Measurements from ENCODE around the gene MMP21.

Gene MMP21

DNA sequence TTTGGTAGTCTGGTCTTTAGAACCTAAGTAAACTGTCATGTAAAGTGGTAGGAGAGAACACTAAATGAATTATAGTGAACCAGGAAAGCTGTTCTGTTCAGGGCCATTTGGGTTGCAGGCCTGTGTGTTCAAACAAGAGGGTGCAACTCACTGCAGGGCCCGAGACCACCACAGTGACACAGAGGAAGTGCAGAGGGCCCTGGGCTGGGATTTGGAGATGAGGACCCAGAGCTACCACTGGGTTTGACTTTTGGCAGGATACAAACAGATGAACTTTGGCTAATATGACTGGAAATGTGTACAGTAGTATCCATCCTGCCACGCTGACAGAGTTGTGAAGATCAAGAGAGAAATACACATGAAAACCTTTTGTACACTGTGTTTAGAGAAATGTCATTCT, 9.8 kb downstream of the MMP21 start:
- DNase-seq (ENCODE audit: low spot score) = no peak

DNA sequence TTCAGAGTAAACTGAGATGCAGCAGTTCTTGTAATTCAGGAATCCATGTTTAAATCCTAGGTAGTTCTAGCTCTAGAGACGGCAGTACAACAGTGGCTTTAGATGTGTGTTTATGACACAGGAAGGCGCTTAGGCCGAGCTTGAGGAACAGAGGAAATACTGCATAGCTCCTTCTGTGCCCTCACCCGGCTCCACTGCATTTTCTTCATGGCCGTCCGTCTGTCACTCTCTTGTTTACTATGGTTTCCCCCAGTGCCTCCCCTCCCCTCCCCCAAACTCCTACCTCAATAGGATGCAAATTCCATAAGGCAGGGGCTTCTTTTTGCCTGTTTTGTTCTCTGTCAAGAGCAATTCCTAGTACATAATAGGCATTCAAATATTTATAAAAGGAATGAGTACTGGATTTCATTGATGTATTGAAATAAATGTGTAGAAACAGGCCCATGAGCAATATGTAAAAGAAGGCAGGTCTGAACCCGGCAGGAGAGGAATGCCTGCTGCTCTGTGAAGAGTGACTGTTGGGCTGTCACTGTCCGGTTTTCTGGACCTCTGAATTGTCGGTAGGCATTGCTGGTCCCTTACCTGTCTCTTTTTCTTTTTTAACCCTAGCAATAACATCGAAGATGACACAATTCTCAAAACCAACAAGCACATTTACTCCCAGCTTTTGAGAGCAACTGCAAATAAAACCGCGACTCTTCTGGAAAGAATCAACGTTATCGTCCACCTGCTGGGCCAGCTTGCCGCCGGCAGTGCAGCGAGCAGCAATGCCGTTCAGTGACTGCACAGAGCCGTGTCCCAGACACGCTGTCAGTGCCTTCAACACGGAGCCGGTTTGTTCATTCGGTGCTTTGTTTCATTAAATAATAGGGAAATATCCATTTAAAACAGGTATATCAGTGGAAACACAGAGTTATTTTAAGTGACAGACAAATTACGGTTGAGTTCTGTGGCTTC, 12.7 kb downstream of the MMP21 start:
- DNase-seq (ENCODE audit: low spot score) = no peak

DNA sequence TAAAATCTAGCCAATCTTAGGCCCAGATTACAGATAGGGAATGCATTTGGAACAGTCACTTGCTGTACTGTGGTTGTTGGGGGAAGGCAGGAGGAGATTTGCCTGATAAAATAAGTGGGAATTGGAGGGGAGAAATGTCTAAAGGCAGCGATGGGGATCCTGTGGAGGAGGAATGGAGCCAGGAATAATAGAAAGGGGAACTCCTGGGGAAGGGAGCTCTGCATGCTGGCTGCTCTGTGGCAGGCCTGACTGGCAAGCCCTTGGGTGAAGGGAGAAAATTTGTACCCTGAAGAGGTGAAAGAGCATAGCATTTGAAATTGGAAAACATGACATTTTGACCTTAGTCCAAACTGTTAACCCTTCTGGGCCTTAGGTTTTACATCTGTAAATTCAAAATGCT, 13.7 kb downstream of the MMP21 start:
- DNase-seq (ENCODE audit: low spot score) = no peak

DNA sequence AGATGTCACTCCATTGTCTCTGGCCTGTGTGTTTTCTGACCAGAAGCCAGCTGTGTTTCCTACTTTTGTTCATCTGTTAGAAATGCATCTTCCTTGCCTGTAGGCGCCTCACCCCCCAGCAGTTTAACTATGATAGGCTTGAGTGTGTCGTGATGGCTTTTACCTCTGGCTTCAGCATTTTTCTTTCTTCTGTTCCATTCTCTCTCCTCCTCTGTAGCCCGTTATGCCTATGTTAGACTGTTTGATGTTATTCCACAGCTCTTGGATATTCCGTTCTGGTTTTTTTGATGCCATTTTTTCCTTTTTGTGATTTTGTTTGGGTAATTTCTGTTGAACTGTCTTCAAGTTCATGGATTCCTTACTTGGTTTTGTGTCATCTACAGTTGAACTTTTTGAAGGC, 17.9 kb downstream of the MMP21 start:
- no peak for DNase-seq (ENCODE audit: low spot score)

DNA sequence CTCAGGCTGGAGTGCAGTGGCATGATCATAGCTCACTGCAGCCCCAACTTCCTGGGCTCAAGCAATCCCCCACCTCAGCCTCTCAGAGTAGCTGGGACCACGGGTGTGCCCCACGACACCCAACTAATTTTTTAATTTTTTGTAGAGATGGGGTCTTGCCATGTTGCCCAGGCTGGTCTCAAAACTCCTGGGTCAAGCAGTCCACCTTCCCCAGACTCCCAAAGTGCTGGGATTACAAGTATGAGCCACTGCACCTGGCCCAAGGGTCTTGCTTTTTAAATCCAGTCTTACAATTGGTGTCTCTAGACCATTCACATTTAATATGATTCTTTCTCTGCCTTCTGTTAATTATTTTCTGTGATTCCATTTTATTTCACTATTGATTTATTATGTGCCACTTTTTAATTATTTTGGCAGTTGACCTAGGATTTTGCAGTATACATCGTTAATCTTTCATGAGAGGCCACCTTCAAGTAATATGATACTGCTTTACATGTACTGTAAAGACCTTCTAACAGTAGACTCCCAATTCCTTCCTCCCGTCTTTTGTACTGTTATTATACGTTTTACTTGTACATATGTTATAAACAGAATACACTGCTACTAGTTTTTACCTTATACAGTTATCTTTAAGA, 18.7 kb downstream of the MMP21 start:
- DNase-seq (ENCODE audit: low spot score) = no peak

DNA sequence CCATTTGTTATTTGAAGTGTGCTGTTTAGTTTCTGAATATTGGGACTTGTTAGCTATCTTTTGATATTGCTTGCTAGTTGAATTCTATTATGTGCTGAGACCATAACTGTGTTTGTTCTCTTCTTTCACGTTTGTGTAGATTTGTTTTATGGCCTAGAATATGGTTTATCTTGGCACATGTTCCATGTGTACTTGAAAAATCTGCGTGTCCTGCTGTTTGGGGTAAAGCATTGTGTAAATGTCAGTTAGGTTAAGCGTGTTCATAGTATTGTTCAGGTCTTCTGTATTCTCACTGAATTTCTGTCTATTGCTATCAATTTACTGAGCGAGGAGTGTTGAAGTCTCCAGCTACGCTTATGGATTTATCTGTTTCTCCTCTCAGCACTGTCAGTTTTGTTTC, 19.4 kb downstream of the MMP21 start:
- DNase-seq (ENCODE audit: low spot score) = no peak

DNA sequence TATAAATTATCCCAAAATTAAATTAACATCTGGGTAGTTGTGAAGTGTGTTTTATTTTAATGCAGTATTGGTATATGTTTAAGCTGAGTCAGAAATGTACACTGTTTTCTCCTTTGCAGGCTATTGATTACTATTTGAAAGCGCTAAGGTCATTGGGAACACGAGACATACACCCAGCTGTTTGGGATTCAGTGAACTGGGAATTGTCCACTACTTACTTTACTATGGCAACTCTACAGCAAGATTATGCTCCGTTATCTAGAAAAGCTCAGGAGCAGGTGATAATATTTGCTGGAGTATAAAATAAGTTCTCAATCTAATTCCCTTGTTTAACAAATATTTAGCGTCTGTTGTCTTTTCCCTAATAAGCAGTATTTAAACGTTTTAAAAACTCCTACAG, 28.2 kb downstream of the MMP21 start:
- no peak for DNase-seq (ENCODE audit: low spot score)

DNA sequence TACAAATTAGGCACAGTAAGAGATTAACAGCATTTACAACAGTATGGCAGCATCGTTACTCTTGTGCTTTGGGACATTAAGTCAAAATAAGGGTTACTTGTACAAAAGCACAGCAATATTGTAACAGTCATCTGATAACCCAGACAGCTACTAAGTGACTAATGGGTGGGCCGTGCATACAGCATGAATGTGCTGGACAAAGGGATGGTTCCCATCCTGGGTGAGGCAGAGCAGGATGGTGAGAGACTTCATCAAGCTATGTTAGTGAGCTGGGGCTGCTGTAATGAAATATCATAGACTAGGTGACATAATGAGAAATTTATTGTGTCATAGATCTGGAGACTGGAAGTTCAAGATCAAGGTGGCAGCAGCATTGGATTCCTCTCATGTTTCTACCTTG, 30.7 kb downstream of the MMP21 start:
- no peak for DNase-seq (ENCODE audit: low spot score)

DNA sequence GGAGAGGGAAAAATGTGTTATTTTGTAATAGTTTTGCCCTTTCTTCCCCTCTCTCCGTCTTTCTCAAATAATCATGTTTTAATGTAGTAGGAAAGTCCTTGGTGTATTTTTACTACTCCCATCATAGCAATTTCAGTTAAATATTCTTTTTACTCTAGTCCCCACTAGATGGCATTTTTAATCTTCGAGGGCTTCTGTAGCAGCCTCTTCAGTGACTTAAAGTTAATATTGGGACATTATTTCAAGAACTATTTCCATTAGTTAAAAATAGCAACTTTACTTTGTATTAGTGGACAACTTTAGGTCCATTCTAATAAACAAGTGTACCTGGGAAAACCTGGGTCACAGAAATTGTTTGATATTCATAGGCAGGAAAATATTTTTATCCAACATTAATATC, 33.2 kb downstream of the MMP21 start:
- no peak for DNase-seq (ENCODE audit: low spot score)

DNA sequence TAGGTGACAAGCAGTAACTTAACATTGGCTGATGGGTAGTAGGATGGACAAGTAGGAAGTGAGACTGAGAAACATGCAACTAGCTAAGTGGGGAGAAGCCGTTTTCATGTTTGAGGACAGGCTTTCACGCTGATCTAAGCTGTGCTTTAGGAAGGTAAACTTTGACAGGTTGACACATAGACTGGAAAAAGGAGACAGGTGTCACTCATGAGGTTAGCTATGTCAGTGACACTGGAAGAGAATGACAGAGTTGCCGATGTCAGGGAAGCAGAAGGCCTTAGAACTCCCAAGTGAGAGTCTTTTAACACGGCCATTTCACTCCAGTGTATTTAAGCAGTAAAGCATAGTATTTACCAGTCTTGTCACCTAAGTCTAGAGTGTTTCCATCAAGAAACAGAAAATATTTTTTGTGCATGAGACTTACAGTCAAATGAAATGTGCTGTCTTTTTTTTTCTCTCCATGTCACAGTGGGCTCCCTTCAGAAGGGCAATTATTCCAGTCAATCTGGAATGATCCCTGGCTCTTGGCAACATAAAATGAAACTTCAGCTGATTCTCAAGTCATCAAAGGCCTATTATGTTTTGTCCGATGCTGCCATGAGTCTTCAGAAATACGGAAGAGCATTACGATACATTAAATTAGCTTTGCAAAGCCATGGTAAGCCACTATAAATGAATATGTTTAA, 35.5 kb downstream of the MMP21 start:
- DNase-seq (ENCODE audit: low spot score) = no peak

DNA sequence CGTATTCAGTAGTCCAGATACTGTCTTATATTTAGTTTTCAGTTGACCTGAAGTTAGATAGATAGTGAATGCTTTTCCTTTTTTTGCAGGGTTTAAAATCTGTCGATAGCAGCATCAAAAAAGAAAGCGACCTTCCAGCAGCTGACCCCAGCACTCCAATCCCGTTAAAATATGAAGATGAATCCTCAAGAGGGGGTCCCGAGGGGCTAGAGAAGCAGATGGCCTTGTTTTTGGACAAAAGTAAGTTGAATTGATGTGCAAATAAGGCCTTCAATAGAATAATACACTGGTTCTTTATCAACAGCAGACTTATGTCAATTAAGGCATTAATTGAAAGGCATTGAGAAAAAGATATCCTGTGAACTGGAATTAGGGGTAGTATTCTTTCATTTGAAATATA, 37.4 kb downstream of the MMP21 start:
- DNase-seq (ENCODE audit: low spot score) = no peak

DNA sequence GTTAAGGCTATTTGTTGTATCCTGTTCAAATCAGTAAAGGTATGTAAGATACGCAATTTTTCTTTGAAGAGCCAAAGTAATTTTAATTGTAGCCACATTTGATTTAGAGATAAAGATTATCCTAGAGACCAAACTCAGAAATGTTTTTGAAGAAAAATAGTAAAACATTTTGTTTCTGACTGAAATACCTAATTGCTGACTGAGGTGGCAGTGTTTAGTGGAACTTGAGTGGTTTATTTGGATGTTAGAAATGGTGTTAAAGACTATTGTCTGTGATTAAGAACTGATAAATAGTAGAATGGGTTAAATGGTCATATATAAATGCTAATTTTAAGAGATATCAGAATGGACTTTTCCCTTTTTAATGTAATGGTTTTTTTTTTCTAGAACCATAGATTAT, 40.8 kb downstream of the MMP21 start:
- no peak for DNase-seq (ENCODE audit: low spot score)

DNA sequence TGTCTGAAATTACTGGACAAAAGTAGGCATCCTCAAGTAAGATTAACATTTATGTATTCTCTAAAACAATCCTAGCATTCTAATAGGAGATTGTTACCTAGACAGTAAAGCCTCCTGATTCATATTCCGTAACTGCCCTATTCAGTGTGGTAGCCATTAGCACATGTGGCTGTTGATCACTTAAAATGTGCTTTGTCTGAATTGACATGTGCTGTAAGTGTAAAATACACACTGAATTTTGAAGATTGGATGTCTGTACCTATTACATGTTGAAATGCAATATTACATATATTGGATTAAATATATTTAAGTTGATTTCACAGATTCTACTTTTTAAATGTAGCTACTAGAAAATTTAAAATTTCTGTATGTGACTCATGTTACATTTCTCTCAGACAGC, 41.5 kb downstream of the MMP21 start:
- no peak for DNase-seq (ENCODE audit: low spot score)

DNA sequence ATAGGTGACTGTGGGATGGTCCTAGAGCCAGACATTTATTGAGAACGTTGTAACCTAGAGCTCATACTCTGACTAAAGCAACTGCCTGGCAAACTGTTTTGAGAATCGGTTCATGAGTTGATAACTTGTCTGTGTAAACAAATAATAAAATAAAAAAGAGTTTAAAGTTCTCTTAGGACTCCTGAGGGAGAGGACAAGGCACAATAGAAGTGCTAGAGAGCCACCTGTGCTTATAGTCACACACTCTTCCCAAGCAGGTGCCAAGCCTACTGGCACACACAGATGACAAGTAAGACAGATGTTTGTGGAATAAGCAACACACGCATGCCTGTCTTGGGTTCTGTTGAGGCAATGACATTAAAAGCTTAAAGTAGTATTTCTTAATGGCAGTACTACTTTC, 48.2 kb downstream of the MMP21 start:
- DNase-seq (ENCODE audit: low spot score) = no peak

DNA sequence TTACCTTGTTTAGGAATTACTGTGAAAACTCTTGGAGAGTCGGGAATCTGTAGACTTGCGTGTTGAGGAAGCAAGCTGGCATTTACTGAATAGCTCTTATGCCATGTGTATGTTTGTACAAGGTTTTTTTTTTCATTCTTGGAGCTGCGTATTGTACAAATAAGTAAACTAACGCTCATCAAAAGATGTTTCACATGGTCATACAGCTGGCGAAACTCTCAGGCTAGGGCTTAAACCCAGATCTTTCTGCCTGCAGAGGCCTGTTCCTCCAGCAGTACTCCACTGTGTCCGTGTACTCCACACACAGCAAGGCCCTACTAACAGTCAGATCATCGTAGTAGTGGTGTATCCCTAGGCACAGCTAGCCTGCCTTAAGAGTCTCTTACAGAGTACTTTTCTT, 48.7 kb downstream of the MMP21 start:
- no peak for DNase-seq (ENCODE audit: low spot score)

DNA sequence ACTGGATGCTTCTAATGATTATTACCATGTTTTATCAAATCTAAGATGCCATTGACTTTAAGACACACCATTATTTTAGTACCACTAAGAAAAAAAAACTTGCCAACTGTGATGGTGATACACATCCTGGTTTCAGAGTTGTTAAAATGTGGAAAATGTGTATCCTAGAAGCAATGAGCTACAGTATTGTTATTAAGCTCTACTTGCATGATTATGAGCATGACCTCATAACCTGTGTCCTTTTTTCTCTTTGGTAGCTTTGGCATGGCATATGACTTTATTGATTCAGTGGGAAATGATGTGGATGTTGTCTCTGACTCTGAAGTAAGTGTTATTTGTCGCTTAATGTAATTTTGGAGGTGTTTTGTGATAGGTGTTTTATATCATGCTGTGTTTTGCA, 52.8 kb downstream of the MMP21 start:
- DNase-seq (ENCODE audit: low spot score) = no peak

DNA sequence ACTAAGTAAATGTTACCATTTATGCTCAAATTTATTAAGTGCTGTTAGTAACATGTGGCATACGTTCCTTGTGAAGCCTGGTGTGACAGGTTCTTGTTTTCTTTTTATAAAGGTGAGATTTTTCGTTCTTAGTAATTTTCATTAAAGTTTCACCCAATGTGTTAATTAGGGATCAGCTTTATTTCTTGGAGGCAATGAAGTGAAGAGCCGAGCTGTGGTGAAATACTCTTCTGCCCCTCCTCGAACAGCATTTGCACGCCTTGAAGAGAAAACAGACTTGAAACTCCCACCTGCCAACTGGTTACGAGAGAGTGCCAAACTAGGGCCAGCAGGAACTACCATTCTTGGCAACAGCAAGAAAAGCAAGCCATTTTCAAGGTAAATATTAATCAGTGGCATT, 54.6 kb downstream of the MMP21 start:
- no peak for DNase-seq (ENCODE audit: low spot score)

DNA sequence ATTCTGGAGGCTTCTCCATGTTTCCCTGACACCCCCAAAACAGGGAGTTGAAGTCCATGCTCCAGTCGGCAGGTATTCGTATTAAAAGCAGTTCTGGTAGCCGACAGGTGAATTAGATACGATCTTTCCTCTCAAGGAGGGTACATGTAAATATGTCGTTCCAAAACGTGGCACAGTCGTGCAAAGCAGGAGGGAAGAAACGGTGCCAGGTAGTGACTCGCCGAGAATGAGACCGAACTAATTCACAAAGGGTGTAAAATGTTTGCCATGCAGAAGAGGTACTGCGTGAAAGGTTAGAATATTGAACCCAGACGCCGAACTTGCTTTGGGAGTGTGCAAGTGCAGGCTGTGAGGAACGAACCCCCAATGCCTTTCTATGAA, 55.6 kb downstream of the MMP21 start:
- DNase-seq (ENCODE audit: low spot score) = peak; percentile 3

DNA sequence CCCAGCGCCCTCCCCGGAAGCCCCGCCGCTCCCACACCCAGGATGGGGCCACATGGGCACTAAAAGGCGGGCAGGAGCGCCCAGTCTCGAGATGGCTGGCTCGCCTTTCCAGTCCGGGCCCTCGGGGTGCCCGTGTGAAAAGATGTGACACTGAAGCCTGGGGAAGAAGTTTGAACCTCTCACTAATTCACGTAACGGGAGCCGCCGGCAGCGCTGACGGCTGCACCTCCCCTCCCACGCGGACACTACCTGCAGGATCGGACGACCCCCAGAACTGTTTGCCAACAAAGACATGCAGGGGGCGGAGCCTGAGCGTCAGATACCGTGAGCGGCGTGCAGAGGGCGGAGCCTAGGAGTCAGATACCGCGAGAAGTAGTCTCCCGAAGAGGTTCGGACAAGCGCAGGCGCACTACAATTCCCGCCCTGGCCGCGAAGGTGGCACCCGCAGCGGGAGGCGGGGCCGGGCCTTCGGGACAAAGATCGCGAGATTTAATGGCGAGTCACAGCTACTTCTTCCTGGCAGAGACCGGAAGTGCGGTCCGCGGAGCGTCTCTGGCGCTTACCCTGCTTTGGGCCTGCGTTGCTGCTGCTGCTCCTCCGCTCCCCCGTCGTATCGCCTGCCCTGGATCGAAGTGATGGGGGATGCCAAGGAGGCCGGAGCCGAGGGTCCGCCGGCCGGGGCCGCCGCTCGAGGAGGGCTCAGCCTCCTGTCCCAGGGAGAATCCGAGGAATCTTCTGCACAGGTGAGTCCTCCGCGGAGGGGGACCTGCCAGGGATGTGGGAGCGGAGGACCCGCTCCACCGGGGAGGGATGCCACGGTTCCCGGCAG, 56.2 kb downstream of the MMP21 start, which contains the start of gene EDRF1:
TSS of gene EDRF1 (plus strand) at position 537 of the 829 bp plus-strand sequence. CDS start at position 636, 99 bp downstream.
- peak; percentile 100 for DNase-seq (ENCODE audit: low spot score)
